Fibroblast of villous mesenchyme (primary cell): ENCODE data around the gene GRIN1. TPM values are rescaled to one million over a fixed set of nuclear protein-coding genes. Genes with fewer than 3 reads are reported as not detected.

ENCODE experiments used
- DNase-seq: peaks from one replicate; pipeline ENCODE4 v3.0.0-alpha.2; 2010; ENCODE audit warnings: low read depth
- H3K4me3 ChIP-seq: 2 replicates; pipeline ENCODE4 v1.5.1; 2011; ENCODE audit warnings: low read depth, mild to moderate bottlenecking, low read length
- total RNA-seq: library from RNA; depleted of rRNA; stranded (reverse); fragments of >200 nt; gene quantifications from 2 replicates; pipeline ENCODE4 v1.2.3, GENCODE V29; 2012
- TF ChIP-seq, protein P1 (sequence below): IDR thresholded peaks from 2 replicates; pipeline ENCODE4 v1.5.1; 2012; ENCODE audit warnings: low read depth, mild to moderate bottlenecking, low read length; ENCODE audit not compliant: insufficient read depth

The GRIN1 gene
- total RNA-seq, 1 donor, result not detected

DNA sequence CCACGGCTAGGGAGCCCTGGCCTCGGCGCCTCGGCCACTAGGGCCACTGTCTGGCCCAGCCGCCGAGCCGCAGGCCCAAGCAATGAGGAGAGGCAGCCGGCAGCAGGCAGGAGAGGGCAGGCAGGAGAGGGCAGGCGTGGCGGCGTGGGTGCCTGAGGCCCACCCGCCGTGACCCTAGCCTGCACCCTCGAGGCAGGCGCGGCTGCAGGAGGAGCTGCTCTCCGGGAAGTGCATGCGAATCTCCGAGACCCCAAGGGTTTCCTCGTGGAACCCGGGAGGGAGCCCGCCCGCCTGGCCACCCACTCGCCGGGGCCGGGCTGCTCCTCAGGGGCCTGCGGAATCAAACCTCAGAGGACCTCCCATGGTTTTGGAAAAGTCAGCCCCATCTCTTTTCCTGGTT is 9.3 kb downstream of the GRIN1 start:
- TF ChIP-seq, protein P1, sequence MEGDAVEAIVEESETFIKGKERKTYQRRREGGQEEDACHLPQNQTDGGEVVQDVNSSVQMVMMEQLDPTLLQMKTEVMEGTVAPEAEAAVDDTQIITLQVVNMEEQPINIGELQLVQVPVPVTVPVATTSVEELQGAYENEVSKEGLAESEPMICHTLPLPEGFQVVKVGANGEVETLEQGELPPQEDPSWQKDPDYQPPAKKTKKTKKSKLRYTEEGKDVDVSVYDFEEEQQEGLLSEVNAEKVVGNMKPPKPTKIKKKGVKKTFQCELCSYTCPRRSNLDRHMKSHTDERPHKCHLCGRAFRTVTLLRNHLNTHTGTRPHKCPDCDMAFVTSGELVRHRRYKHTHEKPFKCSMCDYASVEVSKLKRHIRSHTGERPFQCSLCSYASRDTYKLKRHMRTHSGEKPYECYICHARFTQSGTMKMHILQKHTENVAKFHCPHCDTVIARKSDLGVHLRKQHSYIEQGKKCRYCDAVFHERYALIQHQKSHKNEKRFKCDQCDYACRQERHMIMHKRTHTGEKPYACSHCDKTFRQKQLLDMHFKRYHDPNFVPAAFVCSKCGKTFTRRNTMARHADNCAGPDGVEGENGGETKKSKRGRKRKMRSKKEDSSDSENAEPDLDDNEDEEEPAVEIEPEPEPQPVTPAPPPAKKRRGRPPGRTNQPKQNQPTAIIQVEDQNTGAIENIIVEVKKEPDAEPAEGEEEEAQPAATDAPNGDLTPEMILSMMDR, result no peak
- no peak for DNase-seq
- H3K4me3 ChIP-seq, result no peak overlapping the region

DNA sequence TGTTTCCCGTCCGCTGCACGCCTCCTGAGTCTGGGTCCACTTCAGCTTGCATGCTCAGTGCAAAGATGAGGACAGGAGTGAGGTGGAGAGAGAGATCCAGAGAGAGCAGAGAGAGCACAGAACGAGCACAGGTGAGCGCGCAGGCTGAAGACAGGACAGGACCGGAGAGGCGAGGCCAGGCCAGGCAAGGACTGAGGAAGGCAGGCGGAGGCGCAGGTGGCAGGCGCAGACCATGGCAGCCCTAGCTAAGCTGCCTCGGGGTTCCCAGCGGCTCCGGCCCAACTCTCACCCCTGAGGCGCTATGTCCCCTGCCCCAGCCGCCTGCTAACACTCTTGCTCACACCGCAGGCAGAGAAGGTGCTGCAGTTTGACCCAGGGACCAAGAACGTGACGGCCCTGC is 9.7 kb downstream of the GRIN1 start:
- TF ChIP-seq, protein P1, result no peak
- DNase-seq, result no peak
- H3K4me3 ChIP-seq, result no peak overlapping the region

DNA sequence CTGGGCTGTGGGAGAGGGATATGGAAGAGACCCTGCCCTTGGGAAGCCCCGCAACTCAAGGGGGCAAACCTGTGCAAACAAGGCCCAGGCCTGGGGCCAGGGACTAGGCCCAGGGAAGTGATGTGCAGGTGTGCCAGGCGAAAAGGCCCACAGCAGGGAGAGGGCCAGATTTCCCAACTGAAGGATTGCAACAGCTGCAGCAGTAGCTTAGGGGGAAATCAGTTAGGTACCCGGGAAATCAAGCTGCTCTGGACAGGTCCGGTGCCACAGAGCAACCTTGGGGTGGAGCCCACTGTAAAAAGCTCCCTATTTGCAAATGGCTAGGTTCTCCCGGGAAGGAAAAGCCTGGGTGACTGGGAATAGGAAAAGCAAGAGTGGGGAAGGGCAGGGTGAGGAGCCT is 10.4 kb downstream of the GRIN1 start:
- DNase-seq, result no peak

DNA sequence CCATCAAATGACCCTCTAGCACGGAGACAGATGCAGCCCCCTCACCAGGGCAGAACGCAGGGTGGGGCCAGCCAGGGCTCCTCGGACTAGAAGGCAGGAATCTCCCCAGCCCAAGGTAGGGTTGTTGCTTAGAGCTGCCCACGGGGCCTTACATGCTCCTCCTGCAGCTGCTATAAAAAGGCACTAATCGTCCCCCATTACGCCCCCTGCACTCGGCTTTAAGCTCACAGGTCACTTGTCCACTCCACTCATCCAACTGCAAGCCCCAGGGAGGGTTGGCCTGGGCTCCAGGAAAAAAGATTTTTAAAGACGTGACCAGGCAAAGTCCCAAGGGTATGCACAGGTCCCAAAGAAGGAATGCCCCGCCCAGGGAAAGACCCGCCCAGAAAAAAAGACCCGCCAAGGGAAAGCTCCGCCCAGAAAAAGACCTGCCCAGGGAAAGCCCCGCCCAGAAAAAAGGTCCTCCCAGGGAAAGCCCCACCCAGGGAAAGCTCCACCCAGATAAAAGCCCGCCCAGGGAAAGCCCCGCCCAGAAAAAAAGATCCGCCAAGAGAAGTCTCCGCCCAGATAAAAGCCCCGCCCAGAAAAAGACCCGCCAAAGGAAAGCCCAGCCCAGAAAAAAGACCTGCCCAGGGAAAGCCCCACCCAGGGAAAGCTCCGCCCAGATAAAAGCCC is 11.1 kb downstream of the GRIN1 start:
- TF ChIP-seq, protein P1, result no peak

More for the DNA sequence above, 10.4 kb downstream of the GRIN1 start:
- H3K4me3 ChIP-seq, result no peak overlapping the region
- TF ChIP-seq, protein P1, result no peak

DNA sequence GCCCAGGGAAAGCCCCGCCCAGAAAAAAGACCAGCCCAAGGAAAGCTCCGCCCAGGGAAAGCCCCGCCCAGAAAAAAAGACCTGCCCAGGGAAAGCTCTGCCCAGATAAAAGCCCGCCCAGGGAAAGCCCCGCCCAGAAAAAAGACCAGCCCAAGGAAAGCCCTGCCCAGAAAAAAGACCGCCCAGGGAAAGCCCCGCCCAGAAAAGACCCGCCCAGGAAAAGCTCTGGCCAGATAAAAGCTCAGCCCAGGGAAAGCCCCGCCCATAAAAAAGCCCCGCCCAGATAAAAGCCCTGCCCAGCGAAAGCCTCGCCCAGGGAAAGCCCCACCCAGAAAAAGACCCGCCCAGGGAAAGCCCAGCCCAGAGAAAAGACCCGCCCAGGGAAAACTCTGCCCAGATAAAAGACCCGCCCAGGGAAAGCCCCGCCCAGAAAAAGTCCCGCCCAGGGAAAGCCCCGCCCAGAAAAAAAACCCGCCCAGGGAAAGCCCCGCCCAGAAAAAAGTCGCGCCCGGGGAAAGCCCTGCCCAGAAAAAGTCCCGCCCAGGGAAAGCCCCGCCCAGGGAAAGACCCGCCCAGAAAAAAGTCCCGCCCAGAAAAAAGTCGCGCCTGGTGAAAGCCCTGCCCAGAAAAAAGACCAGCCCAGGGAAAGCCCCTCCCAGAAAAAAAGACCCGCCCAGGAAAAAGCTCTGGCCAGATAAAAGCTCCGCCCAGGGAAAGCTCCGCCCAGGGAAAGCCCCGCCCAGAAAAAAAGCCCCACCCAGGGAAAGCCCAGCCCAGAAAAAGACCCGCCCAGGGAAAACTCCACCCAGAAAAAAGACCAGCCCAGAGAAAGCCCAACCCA is 11.9 kb downstream of the GRIN1 start:
- TF ChIP-seq, protein P1, result no peak
- no peak overlapping the region for H3K4me3 ChIP-seq
- peak; percentile 86 for DNase-seq

More for the DNA sequence above, 11.1 kb downstream of the GRIN1 start:
- no peak for DNase-seq
- H3K4me3 ChIP-seq, result no peak overlapping the region

DNA sequence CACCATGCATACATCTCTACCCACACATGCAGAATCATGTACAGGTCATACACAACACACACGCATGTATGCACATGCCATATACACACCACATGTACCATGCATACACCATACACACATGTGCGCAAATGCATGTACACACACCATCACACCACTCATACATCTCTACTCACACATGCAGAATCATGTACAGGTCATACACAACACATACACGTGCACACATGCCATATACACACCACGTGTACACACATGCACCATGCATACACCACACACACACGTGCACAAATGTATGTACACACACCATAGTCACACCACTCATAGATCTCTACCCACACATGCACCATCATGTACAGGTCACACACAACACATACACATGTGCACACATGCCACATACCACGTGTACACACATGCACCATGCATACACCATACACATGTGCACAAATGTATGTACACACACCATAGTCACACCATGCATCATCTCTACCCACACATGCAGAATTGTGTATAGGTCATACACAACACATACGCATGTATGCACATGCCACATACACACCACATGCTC is 14.0 kb downstream of the GRIN1 start:
- no peak for DNase-seq
- TF ChIP-seq, protein P1, result no peak
- H3K4me3 ChIP-seq, result no peak overlapping the region
